H1 (cell line): ENCODE results near the gene CDC42SE1. TPM values are rescaled to one million over a fixed set of nuclear protein-coding genes. Genes with fewer than 3 reads are reported as not detected.

Experiments
- ATF3 ChIP-seq: IDR thresholded peaks from 2 replicates; pipeline ENCODE4 v1.6.1; 2011; ENCODE audit warnings: low read depth, mild to moderate bottlenecking, low read length; ENCODE audit not compliant: insufficient read depth
- BRCA1 ChIP-seq: IDR thresholded peaks from 2 replicates; pipeline ENCODE4 v1.6.1; 2012; ENCODE audit warnings: low read depth, low read length, improper control_type of control experiment
- CBX5 ChIP-seq: fragments of 300-800, 300-1000 bp; sonication (generic); IDR thresholded peaks from 2 replicates; pipeline ENCODE4 v1.7.1; 2016; ENCODE audit warnings: antibody characterized with exemption, low read length, low read depth
- CBX8 ChIP-seq: fragments of 300-800, 300-1000 bp; sonication (generic); IDR thresholded peaks from 2 replicates; pipeline ENCODE4 v1.7.1; 2016; ENCODE audit warnings: low read depth, low read length, borderline replicate concordance
- CEBPB ChIP-seq: IDR thresholded peaks from 2 replicates; pipeline ENCODE4 v1.6.1; 2012; ENCODE audit warnings: low read depth, low read length
- CTCF ChIP-seq, 3 experiments: IDR thresholded peaks; 1 replicate in 2 of 3; 2 replicates in 1 of 3; pipeline versions ENCODE4 v1.5.1 to v1.6.1; 2011; ENCODE audit warnings: low read length in 3 of 3, mild to moderate bottlenecking in 3 of 3, inconsistent platforms in 2 of 3, low read depth in 1 of 3, moderate library complexity in 1 of 3; ENCODE audit not compliant: insufficient read depth in 1 of 3; ENCODE audit errors: control extremely low read depth in 1 of 3
- E2F6 ChIP-seq: IDR thresholded peaks from 2 replicates; pipeline ENCODE4 v1.6.1; 2012; ENCODE audit warnings: inconsistent platforms
- FOSL1 ChIP-seq: IDR thresholded peaks from 2 replicates; pipeline ENCODE4 v1.6.1; 2011; ENCODE audit warnings: mild to moderate bottlenecking, low read depth, low read length, moderate library complexity; ENCODE audit not compliant: insufficient read depth
- HDAC2 ChIP-seq, 2 experiments: fragments of 300-600 bp in 1 of 2; sonication (generic) in 1 of 2; IDR thresholded peaks; 2 replicates each; pipeline ENCODE4 v1.6.1; 2011 to 2012; ENCODE audit warnings: low read depth in 2 of 2, low read length in 2 of 2, mild to moderate bottlenecking in 2 of 2, moderate library complexity in 2 of 2, borderline replicate concordance in 1 of 2, inconsistent platforms in 1 of 2
- RAD21 ChIP-seq, 2 experiments: IDR thresholded peaks in 1 of 2; conservative IDR thresholded peaks in 1 of 2; 2 replicates each; pipeline ENCODE4 v1.6.1; 2011; ENCODE audit warnings: low read depth in 2 of 2, low read length in 2 of 2, improper control_type of control experiment in 1 of 2, inconsistent platforms in 1 of 2, mild to moderate bottlenecking in 1 of 2, moderate library complexity in 1 of 2
- RFX5 ChIP-seq: IDR thresholded peaks from 2 replicates; pipeline ENCODE4 v1.6.1; 2011; ENCODE audit warnings: low read depth, low read length, improper control_type of control experiment, borderline replicate concordance
- SIX5 ChIP-seq: IDR thresholded peaks from 2 replicates; pipeline ENCODE4 v1.6.1; 2011; ENCODE audit warnings: mild to moderate bottlenecking, low read depth, low read length
- SP2 ChIP-seq: IDR thresholded peaks from 2 replicates; pipeline ENCODE4 v1.6.1; 2012; ENCODE audit warnings: mild to moderate bottlenecking, low read length, inconsistent platforms
- SRF ChIP-seq: IDR thresholded peaks from 2 replicates; pipeline ENCODE4 v1.6.1; 2011; ENCODE audit warnings: mild to moderate bottlenecking, low read depth, low read length, moderate library complexity
- polyA plus RNA-seq, 7 experiments: library from polyadenylated mRNA; depleted of rRNA in 3 of 7; stranded (reverse) in 5 of 7; unstranded in 2 of 7; fragments of >200 nt in 5 of 7; fragments of 200-250 nt in 2 of 7; gene quantifications; 1 replicate in 5 of 7; 2 replicates in 1 of 7; 4 replicates in 1 of 7; pipeline versions ENCODE4 v1.2.1 to v1.2.3, GENCODE V29; 2011 to 2013; ENCODE audit warnings: missing spikeins in 2 of 7, mixed read lengths in 2 of 7
- total RNA-seq: library from RNA; stranded (reverse); fragmentation: NEBNext Ultra II Directional; extraction: Animal tissue kit (Norgen Biotek cat#: 25700); gene quantifications from 2 replicates; pipeline ENCODE4 v1.2.1, GENCODE V29; 2021

The CDC42SE1 gene
- total and polyA plus RNA-seq, 2 of the 8 experiments (the other 6 are each of a cell fraction or from before 2014, with no cell fraction given), result 30.5 to 74.1 TPM

- TF ChIP-seq BRCA1 (no peak), FOSL1 (no peak), CEBPB (no peak), RAD21 (IDR thresholded peaks at IDR 0.05 in 1 of 2, conservative IDR thresholded peaks at IDR 0.05 in 1 of 2; ENCODE audit: low read depth in 2 of 2, low read length in 2 of 2) (peak; percentile 61 to 63), CBX5 (no peak), E2F6 (peak; percentile 39), RFX5 (no peak), CTCF (IDR thresholded peaks at IDR 0.05; ENCODE audit: control extremely low read depth in 1 of 3, insufficient read depth in 1 of 3, low read depth in 1 of 3, low read length in 3 of 3) (peak; percentile 80 to 90 (median 83)), SIX5 (no peak), HDAC2 (IDR thresholded peaks at IDR 0.05; ENCODE audit: borderline replicate concordance in 1 of 2, low read depth in 2 of 2, low read length in 2 of 2) (peak in 1 of 2 experiments; percentile 71; a peak in 1 of 4 replicates), CBX8 (no peak), ATF3 (no peak), SP2 (no peak), SRF (no peak)
Observed at GRCh38 chr1:151070474-151071276, 11.3 kb upstream of the CDC42SE1 start, which contains the start of gene GABPB2 (continued).
